Body of pancreas (tissue), 4 donors: ENCODE measurements around the gene FMNL2.

ENCODE experiments used
- CTCF ChIP-seq, 7 experiments: fragments of 450-650 bp in 4 of 7; fragments of 200-600 bp in 3 of 7; sonication (generic) in 3 of 7; IDR thresholded peaks; one replicate each; pipeline ENCODE4 v1.5.1; 2016 to 2019; ENCODE audit warnings: antibody characterized with exemption in 7 of 7
- POLR2A ChIP-seq, 3 donors: fragments of 450-650 bp; IDR thresholded peaks; one replicate each; pipeline ENCODE4 v1.6.1; 2016; ENCODE audit warnings: antibody characterized with exemption in 3 of 3, mild to moderate bottlenecking in 2 of 3

GRCh38 chr2:152445791-152446201 is 110.8 kb downstream of the FMNL2 start:
- TF ChIP-seq POLR2A (IDR thresholded peaks at IDR 0.05) (no peak), CTCF (IDR thresholded peaks at IDR 0.05) (no peak)
